ENCODE measurements around the gene VAMP7.
"Not testable (repeated sequence)": the region's sequence is repeated elsewhere in the genome, so short reads cannot be mapped to it uniquely, and the experiment has no call there.

Gene VAMP7

DNA sequence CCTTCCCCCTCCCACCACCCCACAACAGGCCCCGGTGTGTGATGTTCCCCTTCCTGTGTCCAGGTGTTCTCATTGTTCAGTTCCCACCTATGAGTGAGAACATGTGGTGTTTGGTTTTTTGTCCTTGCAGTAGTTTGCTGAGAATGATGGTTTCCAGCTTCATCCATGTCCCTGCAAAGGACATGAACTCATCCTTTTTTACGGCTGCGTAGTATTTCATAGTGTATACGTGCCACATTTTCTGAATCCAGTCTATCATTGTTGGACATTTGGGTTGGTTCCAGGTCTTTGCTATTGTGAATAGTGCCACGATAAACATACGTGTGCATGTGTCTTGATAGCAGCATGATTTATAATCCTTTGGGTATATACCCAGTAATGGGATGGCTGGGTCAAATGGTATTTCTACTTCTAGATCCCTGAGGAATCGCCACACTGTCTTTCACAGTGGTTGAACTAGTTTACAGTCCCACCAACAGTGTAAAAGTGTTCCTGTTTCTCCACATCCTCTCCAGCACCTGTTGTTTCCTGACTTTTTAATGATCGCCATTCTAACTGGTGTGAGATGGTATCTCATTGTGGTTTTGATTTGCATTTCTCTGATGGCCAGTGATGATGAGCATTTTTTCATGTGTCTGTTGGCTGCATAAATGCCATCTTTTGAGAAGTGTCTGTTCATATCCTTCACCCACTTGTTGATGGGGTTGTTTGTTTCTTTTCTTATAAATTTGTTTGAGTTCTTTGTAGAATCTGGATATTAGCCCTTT lies 49.9 kb downstream of the VAMP7 start:
- H3K27me3 ChIP-seq (ENCODE audit: control insufficient read depth in 1 of 2, insufficient read depth in 2 of 2, low read length in 2 of 2); H3K36me3 ChIP-seq (ENCODE audit: insufficient read depth, low read length); H3K4me1 ChIP-seq (ENCODE audit: insufficient read depth, low read length); H3K27ac ChIP-seq (ENCODE audit: low read depth, low read length); H3K9ac ChIP-seq (ENCODE audit: low read length); H3K9me3 ChIP-seq (ENCODE audit: low read length); H3K4me3 ChIP-seq (ENCODE audit: low read depth in 1 of 2, low read length in 2 of 2): not testable (repeated sequence)

DNA sequence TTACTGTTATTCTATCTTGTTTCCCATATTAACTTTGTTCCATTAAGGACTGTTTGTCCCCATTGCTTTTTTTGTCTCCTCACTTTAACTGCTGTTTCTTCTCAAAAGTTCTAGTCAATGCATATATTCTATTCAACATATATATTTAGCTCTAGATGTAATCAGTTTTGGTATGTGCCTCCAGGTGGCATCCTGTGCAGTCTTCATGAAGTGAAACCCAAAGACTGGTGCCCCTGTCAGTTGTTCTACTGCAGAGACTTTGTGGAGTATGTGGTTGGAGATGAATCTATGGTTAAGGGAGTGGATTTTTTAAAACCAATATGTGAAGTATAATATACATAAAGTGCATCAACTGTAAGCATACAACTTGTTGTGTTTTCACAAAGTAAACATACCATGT lies 57.0 kb downstream of the VAMP7 start:
- H3K9me3 ChIP-seq (ENCODE audit: low read length): no peaks in the 10 kb centered on the region
- H3K4me3 ChIP-seq (ENCODE audit: low read depth in 1 of 2, low read length in 2 of 2): no peak overlapping the region
- no peak overlapping the region for H3K9ac ChIP-seq (ENCODE audit: low read length)
- no peaks in the 10 kb centered on the region for H3K4me1 ChIP-seq (ENCODE audit: insufficient read depth, low read length)
- no peaks in the 10 kb centered on the region for H3K36me3 ChIP-seq (ENCODE audit: insufficient read depth, low read length)
- no peak overlapping the region for H3K27ac ChIP-seq (ENCODE audit: low read depth, low read length)
- H3K27me3 ChIP-seq (ENCODE audit: control insufficient read depth in 1 of 2, insufficient read depth in 2 of 2, low read length in 2 of 2): no peaks in the 10 kb centered on the region

DNA sequence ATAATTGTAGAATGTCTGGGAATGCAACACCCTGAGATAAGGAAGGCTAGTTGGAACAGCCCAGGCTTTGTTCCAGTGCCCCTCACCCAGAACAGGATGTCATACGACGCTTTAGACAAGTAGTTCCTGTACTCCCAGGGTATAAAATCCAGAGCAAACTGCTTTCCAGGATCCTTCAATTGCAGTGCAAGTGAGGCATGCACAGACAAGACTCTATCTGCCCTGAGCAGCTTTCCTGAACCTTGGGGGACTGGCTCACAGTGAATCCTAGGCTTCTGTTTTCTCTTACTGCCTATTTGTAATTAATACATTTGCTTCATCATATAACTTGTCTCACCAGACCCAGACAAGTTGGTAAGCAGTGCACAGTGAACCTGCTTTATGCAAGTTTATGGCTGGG lies 68.0 kb downstream of the VAMP7 start:
- no peaks in the 10 kb centered on the region for H3K9me3 ChIP-seq (ENCODE audit: low read length)

DNA sequence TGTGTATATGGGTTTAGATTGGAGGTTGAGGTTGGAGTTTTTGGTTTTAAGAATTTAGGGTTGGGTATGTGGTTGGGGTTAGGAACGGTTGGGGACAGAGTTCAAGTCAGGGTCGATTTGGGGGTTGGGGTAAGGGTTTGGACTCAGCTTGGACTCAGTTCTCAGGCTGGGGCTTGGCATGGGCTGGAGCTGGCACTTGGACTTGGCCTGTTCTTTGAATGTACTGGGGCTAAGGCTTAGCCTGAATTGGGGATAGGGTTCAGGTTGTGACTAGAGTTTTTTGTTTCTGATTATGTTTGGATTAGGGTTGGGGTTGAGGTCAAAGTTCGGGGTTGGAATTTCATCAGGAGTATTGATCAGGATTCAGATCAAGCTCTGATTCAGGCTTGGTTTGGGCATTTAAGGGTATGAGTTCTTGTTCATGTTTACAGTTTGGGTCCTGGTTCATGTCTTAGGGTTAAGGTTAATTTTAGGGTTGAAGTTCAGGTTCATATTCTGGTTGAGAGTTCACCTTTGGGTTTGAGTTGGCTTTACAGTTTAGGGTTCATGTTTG lies 70.2 kb downstream of the VAMP7 start:
- Histone ChIP-seq H3K27ac (ENCODE audit: low read depth, low read length) (no peak overlapping the region), H3K4me3 (ENCODE audit: low read depth in 1 of 2, low read length in 2 of 2) (no peak overlapping the region), H3K4me1 (ENCODE audit: insufficient read depth, low read length) (no peaks in the 10 kb centered on the region), H3K36me3 (ENCODE audit: insufficient read depth, low read length) (no peaks in the 10 kb centered on the region), H3K27me3 (ENCODE audit: control insufficient read depth in 1 of 2, insufficient read depth in 2 of 2, low read length in 2 of 2) (no peaks in the 10 kb centered on the region), H3K9ac (ENCODE audit: low read length) (no peak overlapping the region), H3K9me3 (ENCODE audit: low read length) (no peaks in the 10 kb centered on the region)

More for the DNA sequence above, 68.0 kb downstream of the VAMP7 start:
- H3K9ac ChIP-seq (ENCODE audit: low read length): no peak overlapping the region
- no peak overlapping the region for H3K4me3 ChIP-seq (ENCODE audit: low read depth in 1 of 2, low read length in 2 of 2)
- H3K4me1 ChIP-seq (ENCODE audit: insufficient read depth, low read length): no peaks in the 10 kb centered on the region
- no peaks in the 10 kb centered on the region for H3K27me3 ChIP-seq (ENCODE audit: control insufficient read depth in 1 of 2, insufficient read depth in 2 of 2, low read length in 2 of 2)
- no peak overlapping the region for H3K27ac ChIP-seq (ENCODE audit: low read depth, low read length)
- H3K36me3 ChIP-seq (ENCODE audit: insufficient read depth, low read length): no peaks in the 10 kb centered on the region

DNA sequence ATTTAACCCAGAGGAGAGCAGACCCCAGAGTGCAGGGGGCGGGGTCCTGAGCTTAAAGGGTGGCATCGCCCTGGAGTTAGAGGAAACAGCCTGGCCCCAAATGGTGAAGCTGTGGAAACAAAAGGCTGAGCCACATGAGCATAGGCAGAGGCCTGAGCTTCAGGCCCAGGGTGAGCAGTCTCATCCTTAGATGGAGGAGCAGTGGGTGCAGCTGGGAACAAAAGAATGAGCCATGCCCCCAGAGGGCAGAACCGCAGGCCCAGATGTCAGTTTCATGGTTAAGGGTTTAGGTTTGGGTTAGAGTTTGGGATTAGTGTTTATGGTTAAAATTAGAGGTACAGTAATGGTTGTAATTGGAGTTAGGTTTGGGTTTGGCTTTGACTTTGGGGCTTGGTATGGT lies 71.9 kb downstream of the VAMP7 start:
- Histone ChIP-seq H3K36me3 (ENCODE audit: insufficient read depth, low read length) (no peaks in the 10 kb centered on the region), H3K9me3 (ENCODE audit: low read length) (no peaks in the 10 kb centered on the region), H3K4me3 (ENCODE audit: low read depth in 1 of 2, low read length in 2 of 2) (no peak overlapping the region), H3K4me1 (ENCODE audit: insufficient read depth, low read length) (no peaks in the 10 kb centered on the region), H3K9ac (ENCODE audit: low read length) (no peak overlapping the region), H3K27me3 (ENCODE audit: control insufficient read depth in 1 of 2, insufficient read depth in 2 of 2, low read length in 2 of 2) (no peaks in the 10 kb centered on the region), H3K27ac (ENCODE audit: low read depth, low read length) (no peak overlapping the region)

DNA sequence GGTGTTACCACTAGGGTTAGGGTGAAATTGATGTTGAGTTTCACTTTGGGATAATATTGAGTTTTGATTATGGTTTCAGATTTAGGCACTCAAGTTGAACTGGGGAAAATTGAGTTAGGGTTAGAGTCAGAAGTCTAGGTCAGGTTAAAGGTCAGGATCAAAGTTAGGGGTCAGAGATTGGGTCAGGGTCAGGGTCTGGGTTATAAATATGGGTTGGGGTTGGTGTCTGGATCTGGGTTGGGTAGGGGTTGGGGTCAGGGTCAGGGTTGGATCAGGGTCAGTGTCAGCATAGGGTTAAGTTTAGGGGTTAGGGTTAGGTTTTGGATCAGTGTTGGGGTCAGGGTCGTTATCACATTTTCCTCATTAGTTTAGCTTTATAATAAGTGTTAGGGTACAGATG lies 73.6 kb downstream of the VAMP7 start:
- H3K36me3 ChIP-seq (ENCODE audit: insufficient read depth, low read length): no peaks in the 10 kb centered on the region
- H3K27me3 ChIP-seq (ENCODE audit: control insufficient read depth in 1 of 2, insufficient read depth in 2 of 2, low read length in 2 of 2): no peaks in the 10 kb centered on the region
- H3K4me1 ChIP-seq (ENCODE audit: insufficient read depth, low read length): no peaks in the 10 kb centered on the region
- H3K27ac ChIP-seq (ENCODE audit: low read depth, low read length): no peak overlapping the region
- no peaks in the 10 kb centered on the region for H3K9me3 ChIP-seq (ENCODE audit: low read length)
- no peak overlapping the region for H3K4me3 ChIP-seq (ENCODE audit: low read depth in 1 of 2, low read length in 2 of 2)
- no peak overlapping the region for H3K9ac ChIP-seq (ENCODE audit: low read length)

DNA sequence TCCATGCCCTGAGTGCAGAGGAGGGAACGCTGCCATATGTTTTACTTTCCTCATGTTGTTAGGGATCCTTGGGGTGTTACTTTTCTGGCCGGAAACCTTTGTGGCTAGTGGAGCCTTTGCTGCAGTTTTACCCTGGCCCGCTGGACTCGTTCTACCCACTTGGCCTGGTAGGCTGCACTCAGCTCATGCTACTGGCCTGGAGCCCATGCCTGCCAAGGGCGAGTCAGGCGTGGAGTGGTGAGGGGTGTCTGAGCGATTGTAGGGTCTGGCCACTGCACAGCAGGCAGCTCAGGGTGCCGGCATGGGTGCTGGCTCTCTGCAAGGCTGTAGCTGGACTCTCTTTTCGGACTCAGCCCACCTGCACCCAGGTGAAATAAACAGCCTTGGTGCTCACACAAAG lies 75.0 kb downstream of the VAMP7 start:
- Histone ChIP-seq H3K9me3 (ENCODE audit: low read length) (no peaks in the 10 kb centered on the region), H3K9ac (ENCODE audit: low read length) (no peak overlapping the region)

DNA sequence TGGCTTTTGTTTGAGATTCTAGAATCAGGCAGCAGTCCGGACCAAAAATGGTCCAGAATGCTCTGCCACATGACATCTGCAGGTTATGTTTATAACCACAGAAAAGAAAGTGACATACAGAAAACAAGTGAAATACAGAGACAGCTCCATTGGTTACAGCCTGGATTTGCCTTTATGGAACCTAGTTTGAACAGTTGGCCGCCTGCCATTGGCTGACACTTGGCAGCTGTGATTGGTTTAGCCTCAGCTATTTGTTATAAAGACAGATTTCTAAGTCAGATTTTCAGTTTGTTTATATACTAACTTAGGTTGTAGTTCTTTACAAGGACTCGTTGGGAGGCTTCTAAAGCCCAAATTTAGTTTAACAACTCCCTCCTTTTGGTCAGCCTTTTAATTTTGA lies 75.5 kb downstream of the VAMP7 start:
- H3K9me3 ChIP-seq (ENCODE audit: low read length): no peaks in the 10 kb centered on the region
- H3K27me3 ChIP-seq (ENCODE audit: control insufficient read depth in 1 of 2, insufficient read depth in 2 of 2, low read length in 2 of 2): no peaks in the 10 kb centered on the region
- no peaks in the 10 kb centered on the region for H3K4me1 ChIP-seq (ENCODE audit: insufficient read depth, low read length)
- no peaks in the 10 kb centered on the region for H3K36me3 ChIP-seq (ENCODE audit: insufficient read depth, low read length)
- no peak overlapping the region for H3K4me3 ChIP-seq (ENCODE audit: low read depth in 1 of 2, low read length in 2 of 2)
- H3K27ac ChIP-seq (ENCODE audit: low read depth, low read length): no peak overlapping the region
- no peak overlapping the region for H3K9ac ChIP-seq (ENCODE audit: low read length)

More for the DNA sequence above, 75.0 kb downstream of the VAMP7 start:
- Histone ChIP-seq H3K27ac (ENCODE audit: low read depth, low read length) (no peak overlapping the region), H3K36me3 (ENCODE audit: insufficient read depth, low read length) (no peaks in the 10 kb centered on the region), H3K4me1 (ENCODE audit: insufficient read depth, low read length) (no peaks in the 10 kb centered on the region), H3K4me3 (ENCODE audit: low read depth in 1 of 2, low read length in 2 of 2) (no peak overlapping the region), H3K27me3 (ENCODE audit: control insufficient read depth in 1 of 2, insufficient read depth in 2 of 2, low read length in 2 of 2) (no peaks in the 10 kb centered on the region)

DNA sequence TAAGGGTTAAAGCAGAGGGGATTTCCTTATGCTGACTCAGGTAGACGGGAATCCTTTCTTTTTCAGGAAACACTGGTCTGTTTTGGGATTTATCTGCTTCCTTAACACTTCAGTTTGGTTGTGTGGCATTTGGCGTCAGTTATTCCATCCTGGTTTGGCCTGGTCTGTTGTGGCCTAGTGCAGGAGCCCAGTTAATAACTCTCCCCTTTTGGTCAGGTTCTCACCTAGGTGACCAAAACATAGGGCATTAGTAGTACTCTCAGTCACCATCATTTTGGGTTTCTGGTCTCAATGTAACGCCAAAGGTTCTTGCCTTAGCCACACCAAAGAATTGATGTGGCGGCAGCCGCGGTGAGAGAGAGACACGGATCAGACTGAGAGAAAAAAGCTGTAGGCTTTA lies 76.7 kb downstream of the VAMP7 start:
- no peak overlapping the region for H3K4me3 ChIP-seq (ENCODE audit: low read depth in 1 of 2, low read length in 2 of 2)
- no peaks in the 10 kb centered on the region for H3K36me3 ChIP-seq (ENCODE audit: insufficient read depth, low read length)
- H3K9me3 ChIP-seq (ENCODE audit: low read length): no peaks in the 10 kb centered on the region
- no peaks in the 10 kb centered on the region for H3K27me3 ChIP-seq (ENCODE audit: control insufficient read depth in 1 of 2, insufficient read depth in 2 of 2, low read length in 2 of 2)
- no peak overlapping the region for H3K27ac ChIP-seq (ENCODE audit: low read depth, low read length)
- H3K9ac ChIP-seq (ENCODE audit: low read length): no peak overlapping the region
- no peaks in the 10 kb centered on the region for H3K4me1 ChIP-seq (ENCODE audit: insufficient read depth, low read length)

DNA sequence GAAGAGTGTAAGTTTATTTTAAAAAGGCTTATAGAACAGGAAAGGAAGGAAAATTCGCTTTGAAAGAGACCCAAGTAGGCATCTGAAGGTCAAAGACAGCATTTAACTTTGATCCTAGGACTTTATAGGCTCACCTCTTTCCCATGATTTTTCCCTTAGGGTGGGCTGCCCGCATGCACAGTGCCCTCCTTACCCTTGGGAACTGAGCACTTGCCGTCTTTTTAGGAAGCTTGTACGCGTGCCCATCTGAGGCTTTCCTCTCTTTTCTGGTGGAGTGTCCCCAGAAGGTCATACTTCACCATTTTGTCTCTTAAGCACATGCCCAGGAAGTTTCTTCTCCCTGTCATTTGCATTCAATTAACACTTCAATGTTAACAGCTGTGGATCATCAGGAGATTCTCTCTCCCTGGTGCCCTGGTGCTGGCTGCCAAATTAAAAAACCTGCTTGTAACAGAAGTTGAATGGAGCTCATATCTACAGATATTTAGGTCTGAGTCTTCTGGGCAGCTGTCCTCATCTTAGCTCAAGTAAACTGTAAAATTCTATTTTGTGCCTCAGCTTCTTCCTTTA lies 78.0 kb downstream of the VAMP7 start:
- H3K27ac ChIP-seq (ENCODE audit: low read depth, low read length): no peak overlapping the region
- H3K36me3 ChIP-seq (ENCODE audit: insufficient read depth, low read length): no peaks in the 10 kb centered on the region
- H3K4me1 ChIP-seq (ENCODE audit: insufficient read depth, low read length): no peaks in the 10 kb centered on the region
- H3K9me3 ChIP-seq (ENCODE audit: low read length): no peaks in the 10 kb centered on the region
- H3K9ac ChIP-seq (ENCODE audit: low read length): no peak overlapping the region
- H3K27me3 ChIP-seq (ENCODE audit: control insufficient read depth in 1 of 2, insufficient read depth in 2 of 2, low read length in 2 of 2): no peaks in the 10 kb centered on the region
- no peak overlapping the region for H3K4me3 ChIP-seq (ENCODE audit: low read depth in 1 of 2, low read length in 2 of 2)

DNA sequence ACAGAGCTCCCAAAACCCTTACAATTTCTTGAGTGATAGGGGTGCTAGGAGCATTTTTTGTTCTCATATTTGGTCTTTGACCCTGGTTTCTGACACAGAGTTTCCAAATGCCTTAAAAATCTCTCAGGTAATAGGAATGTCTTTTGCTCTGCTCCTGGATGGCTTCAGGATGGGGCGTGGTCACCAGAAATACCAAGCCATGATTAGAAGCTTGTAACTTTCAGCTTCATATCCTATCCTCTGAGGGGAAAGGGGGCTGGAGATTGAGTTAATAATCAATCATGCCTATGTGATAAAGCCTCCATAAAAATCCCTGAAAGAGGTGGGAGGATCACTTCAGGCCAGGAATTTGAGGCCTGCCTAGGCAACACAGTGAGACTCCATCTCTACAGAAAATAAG lies 81.8 kb downstream of the VAMP7 start:
- Histone ChIP-seq H3K4me1 (ENCODE audit: insufficient read depth, low read length) (no peaks in the 10 kb centered on the region), H3K36me3 (ENCODE audit: insufficient read depth, low read length) (no peaks in the 10 kb centered on the region), H3K27me3 (ENCODE audit: control insufficient read depth in 1 of 2, insufficient read depth in 2 of 2, low read length in 2 of 2) (no peaks in the 10 kb centered on the region), H3K27ac (ENCODE audit: low read depth, low read length) (no peak overlapping the region), H3K9ac (ENCODE audit: low read length) (no peak overlapping the region), H3K9me3 (ENCODE audit: low read length) (no peaks in the 10 kb centered on the region), H3K4me3 (ENCODE audit: low read depth in 1 of 2, low read length in 2 of 2) (no peak overlapping the region)

DNA sequence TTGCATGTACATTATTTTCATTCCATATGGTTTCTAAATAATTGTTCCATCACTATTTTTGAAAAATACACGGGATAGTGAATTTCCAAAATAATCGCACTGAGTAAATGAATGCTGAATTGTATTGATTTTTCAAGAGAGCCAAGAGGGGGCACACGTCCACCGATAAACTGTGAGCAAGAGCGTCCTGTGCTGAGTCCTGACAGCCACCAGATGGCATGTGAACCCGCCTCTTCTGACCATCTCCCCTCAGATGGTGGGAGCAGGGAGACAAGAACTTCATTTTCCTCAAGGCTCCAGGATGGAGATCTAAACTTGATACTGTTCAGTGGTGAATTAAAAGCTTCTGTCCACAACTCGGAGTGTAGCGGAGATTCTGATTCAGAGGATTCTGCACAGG lies 85.7 kb downstream of the VAMP7 start:
- no peaks in the 10 kb centered on the region for H3K36me3 ChIP-seq (ENCODE audit: insufficient read depth, low read length)
- H3K4me1 ChIP-seq (ENCODE audit: insufficient read depth, low read length): no peaks in the 10 kb centered on the region
- no peaks in the 10 kb centered on the region for H3K27me3 ChIP-seq (ENCODE audit: control insufficient read depth in 1 of 2, insufficient read depth in 2 of 2, low read length in 2 of 2)
- H3K4me3 ChIP-seq (ENCODE audit: low read depth in 1 of 2, low read length in 2 of 2): no peak overlapping the region
- H3K9ac ChIP-seq (ENCODE audit: low read length): no peak overlapping the region
- no peaks in the 10 kb centered on the region for H3K9me3 ChIP-seq (ENCODE audit: low read length)
- H3K27ac ChIP-seq (ENCODE audit: low read depth, low read length): no peak overlapping the region
